A549 (cell line): Measurements from ENCODE around the gene ELL. TPM values are rescaled to one million over a fixed set of nuclear protein-coding genes. Genes with fewer than 3 reads are reported as not detected.

Experiments used
- ATAC-seq, 2 experiments: fragments of 200-7000 bp in 1 of 2; fragments of >200 bp in 1 of 2; cut with Nextera tagmentation in 1 of 2; cut with Tn5 transposase in 1 of 2; 3 replicates each; pipeline versions ENCODE4 v1.8.0 to v1.9.1; 2018 to 2020; ENCODE audit warnings: mild to moderate bottlenecking in 1 of 2, moderate library complexity in 1 of 2
- CTCF ChIA-PET: fragments of 300-600 bp; sonication (Branson Sonifier 250); formaldehyde crosslinking; extraction: SDS; loops from one replicate; lab custom pipeline; 2021; ENCODE audit warnings: antibody characterized with exemption, inconsistent platforms; lab: Yijun Ruan, JAX
- POLR2A ChIA-PET: fragments of 350-600 bp; formaldehyde crosslinking; extraction: SDS; loops from one replicate; lab custom pipeline; 2021; ENCODE audit warnings: antibody characterized with exemption, inconsistent platforms; lab: Yijun Ruan, JAX
- DNase-seq, 2 experiments: peaks; one replicate each; pipeline versions ENCODE4 v3.0.0 to v3.0.0-alpha.2; 2011 to 2016; ENCODE audit warnings: low read depth in 1 of 2, low spot score in 1 of 2
- FAIRE-seq: peaks from 2 replicates; lab custom pipeline; 2011; peaks lifted over from hg19 to GRCh38; lab: Jason Lieb, UNC
- H3K27ac ChIP-seq, 2 experiments: fragments of >200 bp; sonication (Bioruptor Twin); formaldehyde crosslinking; 3 replicates each; pipeline ENCODE4 v1.5.1; 2016 to 2017
- H3K4me1 ChIP-seq: fragments of >200 bp; sonication (Bioruptor Twin); formaldehyde crosslinking; 3 replicates; pipeline ENCODE4 v1.6.1; 2016
- H3K4me2 ChIP-seq: fragments of >200 bp; sonication (Bioruptor Twin); formaldehyde crosslinking; 3 replicates; pipeline ENCODE4 v1.6.1; 2016
- H3K4me3 ChIP-seq: fragments of >200 bp; sonication (Bioruptor Twin); formaldehyde crosslinking; 3 replicates; pipeline ENCODE4 v1.5.1; 2016
- H3K9me3 ChIP-seq: fragments of >200 bp; sonication (Bioruptor Twin); formaldehyde crosslinking; 3 replicates; pipeline ENCODE4 v1.6.1; 2016
- BCL3 ChIP-seq: fragments of >200 bp; sonication (Bioruptor Twin); formaldehyde crosslinking; IDR thresholded peaks from 3 replicates; pipeline ENCODE4 v1.6.1; 2016
- BHLHE40 ChIP-seq: IDR thresholded peaks from 2 replicates; pipeline ENCODE4 v1.6.1; 2012; ENCODE audit warnings: low read depth, low read length, inconsistent platforms
- CBX2 ChIP-seq: fragments of 200-600 bp; sonication (generic); IDR thresholded peaks from 2 replicates; pipeline ENCODE4 v1.6.1; 2016; ENCODE audit warnings: low read depth, mild to moderate bottlenecking, borderline replicate concordance
- CEBPB ChIP-seq, 2 experiments: fragments of >200 bp in 1 of 2; sonication (Bioruptor Twin) in 1 of 2; formaldehyde crosslinking in 1 of 2; IDR thresholded peaks; 2 replicates each; pipeline ENCODE4 v1.6.1; 2012 to 2016
- CHD4 ChIP-seq: fragments of 200-600 bp; sonication (generic); IDR thresholded peaks from 2 replicates; pipeline ENCODE4 v1.6.1; 2016; ENCODE audit warnings: antibody characterized with exemption, mild to moderate bottlenecking, borderline replicate concordance
- EHF ChIP-seq: fragments of 250-450 bp; sonication (Bioruptor Pico); IDR thresholded peaks from 2 replicates; pipeline ENCODE4 v1.5.0; 2020; ENCODE audit warnings: mild to moderate bottlenecking
- EHMT2 ChIP-seq: fragments of 200-600 bp; sonication (generic); IDR thresholded peaks from 2 replicates; pipeline ENCODE4 v1.6.1; 2016; ENCODE audit warnings: antibody characterized with exemption, low read depth, mild to moderate bottlenecking, moderate library complexity
- ELK1 ChIP-seq: fragments of 150-350 bp; IDR thresholded peaks from 2 replicates; pipeline ENCODE4 v1.6.1; 2014; ENCODE audit warnings: low read depth, mild to moderate bottlenecking, low read length
- HES2 ChIP-seq: fragments of >200 bp; sonication (Bioruptor Twin); formaldehyde crosslinking; IDR thresholded peaks from 2 replicates; pipeline ENCODE4 v1.6.1; 2016
- HOXB13 ChIP-seq: fragments of 250-450 bp; sonication (Bioruptor Pico); IDR thresholded peaks from 2 replicates; pipeline ENCODE4 v1.5.0; 2020; ENCODE audit warnings: low read depth, mild to moderate bottlenecking, moderate library complexity
- JUN ChIP-seq, 2 experiments: fragments of >200 bp; sonication (Bioruptor Twin); formaldehyde crosslinking; IDR thresholded peaks; 2 replicates in 1 of 2; 3 replicates in 1 of 2; pipeline ENCODE4 v1.6.1; 2016 to 2017
- JUNB ChIP-seq: fragments of >200 bp; sonication (Bioruptor Twin); formaldehyde crosslinking; IDR thresholded peaks from 2 replicates; pipeline ENCODE4 v1.6.1; 2016
- KDM1A ChIP-seq: fragments of 200-600 bp; sonication (generic); IDR thresholded peaks from 2 replicates; pipeline ENCODE4 v1.6.1; 2016; ENCODE audit warnings: low read depth, mild to moderate bottlenecking
- KDM5A ChIP-seq: fragments of 200-600 bp; sonication (generic); IDR thresholded peaks from 2 replicates; pipeline ENCODE4 v1.6.1; 2016; ENCODE audit warnings: antibody characterized with exemption, mild to moderate bottlenecking
- MAFK ChIP-seq: fragments of 450-650 bp; IDR thresholded peaks from 2 replicates; pipeline ENCODE4 v1.6.1; 2014; ENCODE audit not compliant: partially characterized antibody
- MAX ChIP-seq: IDR thresholded peaks from 2 replicates; pipeline ENCODE4 v1.6.1; 2012
- MAZ ChIP-seq: fragments of 150-350 bp; IDR thresholded peaks from 2 replicates; pipeline ENCODE4 v1.6.1; 2014; ENCODE audit warnings: antibody characterized with exemption, low read depth, low read length, borderline replicate concordance
- NFE2L2 ChIP-seq: fragments of 150-350 bp; conservative IDR thresholded peaks from 2 replicates; pipeline ENCODE4 v1.6.1; 2014; ENCODE audit warnings: low read length
- NPAS2 ChIP-seq: fragments of 250-450 bp; sonication (Bioruptor Pico); IDR thresholded peaks from 2 replicates; pipeline ENCODE4 v1.8.0; 2022; ENCODE audit warnings: mild to moderate bottlenecking, moderate library complexity, borderline replicate concordance
- RCOR1 ChIP-seq: fragments of 150-350 bp; IDR thresholded peaks from 2 replicates; pipeline ENCODE4 v1.6.1; 2014; ENCODE audit warnings: antibody characterized with exemption, low read length, low read depth
- RNF2 ChIP-seq: fragments of 200-600 bp; sonication (generic); IDR thresholded peaks from 2 replicates; pipeline ENCODE4 v1.6.1; 2016; ENCODE audit warnings: low read depth, mild to moderate bottlenecking, antibody characterized with exemption, moderate library complexity, borderline replicate concordance
- SREBF2 ChIP-seq: fragments of 450-650 bp; IDR thresholded peaks from 2 replicates; pipeline ENCODE4 v1.6.1; 2014; ENCODE audit warnings: mild to moderate bottlenecking, moderate library complexity
- ZC3H11A ChIP-seq: fragments of 450-650 bp; IDR thresholded peaks from 2 replicates; pipeline ENCODE4 v1.6.1; 2014; ENCODE audit warnings: antibody characterized with exemption, mild to moderate bottlenecking
- ZFP36 ChIP-seq: fragments of 450-650 bp; IDR thresholded peaks from 2 replicates; pipeline ENCODE4 v1.6.1; 2014; ENCODE audit warnings: borderline replicate concordance; ENCODE audit not compliant: partially characterized antibody
- WGBS: methylation state at CpG from one replicate; pipeline ENCODE4 v1.1.6; 2017; ENCODE audit errors: missing lambda C conversion rate; 5-methylcytosine and 5-hydroxymethylcytosine counted together
- polyA plus RNA-seq, 4 experiments: library from polyadenylated mRNA; depleted of rRNA in 3 of 4; stranded (reverse); fragments of >200 nt; fragmentation: RNase III in 1 of 4; extraction: RNeasy Plus Mini Kit Qiagen cat#74134 plus additional on column Dnase treatment in 1 of 4; gene quantifications; 2 replicates in 3 of 4; 3 replicates in 1 of 4; pipeline ENCODE4 v1.2.3, GENCODE V29; 2011 to 2017

Gene ELL
- polyA plus RNA-seq, 2 of the 4 experiments (the other 2 are of a cell fraction), result 1.6 to 3.6 TPM

- ChIA-PET CTCF (interaction anchor here (0.6 to 9.4 kb wide), 19 partner anchors 8 to 226 kb away, joined by 3 to 109 read pairs (median 4); partner anchors contain the start of genes LSM4 and MPV17L2), POLR2A (interaction anchor here (0.6 to 4.8 kb wide), 6 partner anchors 10 to 166 kb away, joined by 3 to 28 read pairs (median 6); partner anchors contain the start of genes GDF15 and JUND)
- Histone ChIP-seq H3K27ac (peak overlapping the region; percentile 96 to 100), H3K9me3 (no peaks in the 10 kb centered on the region), H3K4me3 (peak overlapping the region; percentile 77), H3K4me2 (peak overlapping the region; percentile 93), H3K4me1 (peaks cover 56% of the 10 kb centered on the region)
- ATAC-seq, result peak; percentile 1 to 17; a peak in 4 of 6 replicates
- DNase-seq, result no peak
- WGBS, result 28% methylated on average over 12 of the region's 39 CpGs
- FAIRE-seq, result no peak
- no peak for TF ChIP-seq MAZ
- TF ChIP-seq RCOR1, result no peak
- TF ChIP-seq ELK1, result no peak
- TF ChIP-seq NFE2L2, result no peak
- no peak for TF ChIP-seq CEBPB (IDR thresholded peaks at IDR 0.05)
- TF ChIP-seq RNF2, result no peak
- no peak for TF ChIP-seq ZC3H11A
- no peak for TF ChIP-seq HOXB13 (CRISPR knock-in tag)
- no peak for TF ChIP-seq CHD4
- no peak for TF ChIP-seq EHMT2
- TF ChIP-seq JUNB, result no peak
- no peak for TF ChIP-seq HES2
- TF ChIP-seq ZFP36, result no peak
- TF ChIP-seq SREBF2, result no peak
- no peak for TF ChIP-seq KDM5A
- no peak for TF ChIP-seq BCL3
- TF ChIP-seq MAFK, result no peak
- no peak for TF ChIP-seq JUN (IDR thresholded peaks at IDR 0.05)
- no peak for TF ChIP-seq EHF (CRISPR knock-in tag)
Observed at GRCh38 chr19:18418483-18419194, 103.2 kb downstream of the ELL start.

- Histone ChIP-seq H3K4me2 (peak overlapping the region; percentile 93), H3K27ac (peak overlapping the region; percentile 96 to 100), H3K4me1 (peaks cover 56% of the 10 kb centered on the region), H3K9me3 (no peaks in the 10 kb centered on the region), H3K4me3 (peak overlapping the region; percentile 49; the same call in 2 of the 3 replicates)
- CTCF ChIA-PET, result interaction anchor here (0.6 to 9.4 kb wide), 8 partner anchors 8 to 172 kb away, joined by 3 to 109 read pairs (median 8); no protein-coding TSS in a partner anchor
- ATAC-seq, result no peak
- 42% methylated on average over 16 of the region's 30 CpGs for WGBS
- POLR2A ChIA-PET, result interaction anchor here (1.5 to 4.8 kb wide), 4 partner anchors 27 to 136 kb away, joined by 6 to 28 read pairs (median 12); partner anchors contain the start of genes GDF15 and JUND
- no peak for DNase-seq
- TF ChIP-seq BHLHE40 (peak; percentile 26; the same call in 1 of the 2 replicates), NPAS2 (CRISPR knock-in tag) (0 out of 2 replicates have a peak, but pooled peaks have one; percentile 25), CBX2 (no peak), EHMT2 (no peak), KDM1A (0 out of 2 replicates have a peak, but pooled peaks have one; percentile 47), MAX (peak; percentile 19; the same call in 1 of the 2 replicates)
- FAIRE-seq, result no peak
Observed at GRCh38 chr19:18418029-18418482, 103.8 kb downstream of the ELL start.
